Mammary epithelial cell (primary cell): ENCODE results near the gene ABCB4.

Experiments
- CTCF ChIP-seq, 2 donors: IDR thresholded peaks in 1 of 2; conservative IDR thresholded peaks in 1 of 2; 2 replicates each; pipeline ENCODE4 v1.5.1; 2011 to 2012; ENCODE audit warnings: inconsistent platforms in 2 of 2, low read length in 2 of 2, mild to moderate bottlenecking in 2 of 2, control low read depth in 1 of 2, low read depth in 1 of 2; ENCODE audit not compliant: insufficient read depth in 1 of 2; ENCODE audit errors: extremely low read depth in 1 of 2
- EZH2 ChIP-seq: IDR thresholded peaks from 2 replicates; pipeline ENCODE4 v1.6.1; 2012; ENCODE audit warnings: low read length, inconsistent platforms, borderline replicate concordance

DNA sequence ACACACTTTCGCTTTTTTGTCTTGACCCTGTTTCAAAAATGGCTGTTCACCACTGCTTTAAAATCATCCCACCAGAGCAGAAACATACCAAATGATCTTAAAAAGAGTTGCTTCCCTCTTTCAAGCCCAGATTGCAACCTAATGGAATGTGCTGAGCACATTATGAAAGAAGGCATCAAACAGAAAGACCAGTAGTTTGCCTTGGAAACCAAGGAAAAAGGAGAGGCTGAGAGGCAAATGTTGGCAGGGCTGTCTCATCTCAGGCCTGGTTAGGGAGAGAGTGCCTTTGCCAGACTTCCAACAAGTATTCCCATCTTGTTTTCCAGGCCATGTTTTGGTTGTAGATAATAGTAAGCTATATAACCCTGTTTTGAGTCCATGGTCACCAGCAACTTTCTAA lies 64.3 kb downstream of the ABCB4 start:
- TF ChIP-seq CTCF (conservative IDR thresholded peaks at IDR 0.05 in 1 of 2, IDR thresholded peaks at IDR 0.05 in 1 of 2; ENCODE audit: extremely low read depth in 1 of 2, insufficient read depth in 1 of 2, low read depth in 1 of 2, low read length in 2 of 2) (no peak), EZH2 (no peak)
